ENCODE data around the gene NUP93. TPM values are rescaled to one million over a fixed set of nuclear protein-coding genes. Genes with fewer than 3 reads are reported as not detected.
"Not testable (repeated sequence)": the region's sequence is repeated elsewhere in the genome, so short reads cannot be mapped to it uniquely, and the experiment has no call there.

NUP93 gene
- total RNA-seq, 1 donor from 2014 or later, result 13.2 TPM

- DNase-seq (ENCODE audit: low spot score) (no peak), ATAC-seq (no peak)
Measured at GRCh38 chr16:56774016-56774680, 44.2 kb downstream of the NUP93 start.

- DNase-seq (ENCODE audit: low spot score), result no peak
- no peak for ATAC-seq
Measured at GRCh38 chr16:56775162-56775561, 45.2 kb downstream of the NUP93 start.

- DNase-seq (ENCODE audit: low spot score), result no peak
- peak; percentile 20 for ATAC-seq
Measured at GRCh38 chr16:56776562-56776961, 46.6 kb downstream of the NUP93 start.

GRCh38 chr16:56777001-56777400 lies 47.1 kb downstream of the NUP93 start:
- DNase-seq (ENCODE audit: low spot score) (no peak), ATAC-seq (no peak)

- DNase-seq (ENCODE audit: low spot score) (no peak), ATAC-seq (no peak)
Measured at GRCh38 chr16:56777482-56777881, 47.6 kb downstream of the NUP93 start.

- no peak for ATAC-seq
- no peak for DNase-seq (ENCODE audit: low spot score)
Measured at GRCh38 chr16:56779906-56780305, 50.0 kb downstream of the NUP93 start.

- DNase-seq (ENCODE audit: low spot score), result no peak
- no peak for ATAC-seq
Measured at GRCh38 chr16:56780646-56781045, 50.7 kb downstream of the NUP93 start.

- ATAC-seq (no peak), DNase-seq (ENCODE audit: low spot score) (no peak)
Measured at GRCh38 chr16:56781528-56781961, 51.6 kb downstream of the NUP93 start.

- DNase-seq (ENCODE audit: low spot score), result no peak
- no peak for ATAC-seq
Measured at GRCh38 chr16:56783344-56783743, 53.4 kb downstream of the NUP93 start.

- DNase-seq (ENCODE audit: low spot score) (no peak), ATAC-seq (no peak)
Measured at GRCh38 chr16:56785317-56785716, 55.4 kb downstream of the NUP93 start.

GRCh38 chr16:56787167-56787566 lies 57.2 kb downstream of the NUP93 start:
- DNase-seq (ENCODE audit: low spot score) (no peak), ATAC-seq (no peak)

- ATAC-seq (no peak), DNase-seq (ENCODE audit: low spot score) (no peak)
Measured at GRCh38 chr16:56788435-56788834, 58.5 kb downstream of the NUP93 start.

GRCh38 chr16:56789360-56789759 lies 59.4 kb downstream of the NUP93 start:
- DNase-seq (ENCODE audit: low spot score), result no peak
- ATAC-seq, result peak; percentile 87

GRCh38 chr16:56792967-56793366 lies 63.0 kb downstream of the NUP93 start:
- ATAC-seq, result no peak
- DNase-seq (ENCODE audit: low spot score), result no peak

GRCh38 chr16:56793492-56793891 lies 63.6 kb downstream of the NUP93 start:
- ATAC-seq, result peak; percentile 68
- no peak for DNase-seq (ENCODE audit: low spot score)

GRCh38 chr16:56795011-56795410 lies 65.1 kb downstream of the NUP93 start:
- no peak for DNase-seq (ENCODE audit: low spot score)
- ATAC-seq, result no peak

GRCh38 chr16:56797038-56797437 lies 67.1 kb downstream of the NUP93 start:
- ATAC-seq; DNase-seq (ENCODE audit: low spot score): not testable (repeated sequence)

GRCh38 chr16:56797861-56798260 lies 67.9 kb downstream of the NUP93 start:
- ATAC-seq (no peak), DNase-seq (ENCODE audit: low spot score) (no peak)

- ATAC-seq (no peak), DNase-seq (ENCODE audit: low spot score) (no peak)
Measured at GRCh38 chr16:56798955-56799354, 69.0 kb downstream of the NUP93 start.

- no peak for DNase-seq (ENCODE audit: low spot score)
- peak; percentile 95 for ATAC-seq
Measured at GRCh38 chr16:56800355-56800754, 70.4 kb downstream of the NUP93 start.

GRCh38 chr16:56801762-56802161 lies 71.8 kb downstream of the NUP93 start:
- DNase-seq (ENCODE audit: low spot score), result no peak

GRCh38 chr16:56807011-56807675 lies 77.2 kb downstream of the NUP93 start:
- DNase-seq (ENCODE audit: low spot score) (no peak), ATAC-seq (no peak)

More at GRCh38 chr16:56801762-56802161, 71.8 kb downstream of the NUP93 start:
- no peak for ATAC-seq

GRCh38 chr16:56807676-56808067 lies 77.7 kb downstream of the NUP93 start:
- DNase-seq (ENCODE audit: low spot score); ATAC-seq: not testable (repeated sequence)

Measured in left lobe of liver (tissue), 2 donors.